GM19193 (cell line): ENCODE measurements around the gene ECSIT.
A peak's percentile ranks its signal among the peaks of the same experiment; 100 is the strongest.

Experiments used
- POLR2A ChIP-seq: IDR thresholded peaks from 4 replicates; pipeline ENCODE4 v1.6.1; 2011; ENCODE audit not compliant: insufficient read depth, insufficient read length; ENCODE audit errors: extremely low read depth

ECSIT gene

GRCh38 chr19:11552666-11553372 lies 23.9 kb upstream of the ECSIT start:
- TF ChIP-seq POLR2A: no peak

DNA sequence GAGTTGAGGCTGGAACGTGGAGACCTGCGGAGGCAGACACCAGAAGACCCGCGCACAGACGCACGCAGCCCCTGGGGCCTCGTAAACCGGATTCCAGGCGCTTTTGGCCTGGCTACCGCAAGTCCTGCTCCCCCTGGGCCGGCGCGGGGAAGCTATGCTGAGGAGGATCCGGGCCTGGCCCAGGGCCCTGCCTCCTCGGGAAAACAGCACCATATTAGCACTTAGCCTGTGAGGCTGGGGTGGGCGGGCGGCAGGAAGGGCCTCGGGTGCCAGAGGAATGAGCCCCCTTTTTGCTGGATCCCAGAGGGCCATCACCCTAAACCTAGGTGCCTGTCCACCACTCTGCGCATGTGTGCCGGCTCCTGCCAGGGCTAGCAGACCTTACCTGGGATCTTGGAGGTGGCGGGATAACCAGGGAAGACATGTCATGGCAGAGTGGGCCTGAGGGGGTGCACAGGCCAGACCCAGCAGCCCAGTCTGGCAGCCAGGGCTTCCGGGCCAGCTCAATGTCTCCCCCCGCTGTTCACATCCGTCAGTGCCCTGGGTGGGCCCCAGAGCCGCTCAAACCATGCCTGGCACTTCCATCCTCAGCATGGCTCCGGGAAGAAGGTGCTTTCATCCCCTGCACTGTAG lies 22.8 kb upstream of the ECSIT start:
- TF ChIP-seq POLR2A: peak; percentile 25

DNA sequence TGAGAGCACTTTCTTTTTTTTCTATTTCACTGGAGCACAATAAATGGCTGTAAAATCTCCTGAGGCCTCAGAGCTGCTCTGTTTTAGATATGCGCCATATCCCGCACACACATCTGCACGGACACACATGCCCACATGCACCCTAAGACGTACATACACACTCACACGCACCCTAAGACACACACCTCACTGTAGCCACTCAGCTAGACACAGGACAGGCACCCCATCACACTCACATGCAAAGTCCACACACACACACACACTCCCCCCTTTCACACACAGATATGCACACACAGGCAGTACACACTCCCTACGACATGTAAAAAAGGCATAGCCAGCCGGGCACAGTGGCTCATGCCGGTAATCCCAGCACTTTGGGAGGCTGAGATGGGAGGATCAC lies 21.3 kb upstream of the ECSIT start:
- TF ChIP-seq POLR2A: no peak

- no peak for TF ChIP-seq POLR2A
These were observed 20.5 kb upstream of the ECSIT start for GRCh38 chr19:11549386-11549953.

- TF ChIP-seq POLR2A: no peak
These were observed 19.2 kb upstream of the ECSIT start for GRCh38 chr19:11547929-11548700.

DNA sequence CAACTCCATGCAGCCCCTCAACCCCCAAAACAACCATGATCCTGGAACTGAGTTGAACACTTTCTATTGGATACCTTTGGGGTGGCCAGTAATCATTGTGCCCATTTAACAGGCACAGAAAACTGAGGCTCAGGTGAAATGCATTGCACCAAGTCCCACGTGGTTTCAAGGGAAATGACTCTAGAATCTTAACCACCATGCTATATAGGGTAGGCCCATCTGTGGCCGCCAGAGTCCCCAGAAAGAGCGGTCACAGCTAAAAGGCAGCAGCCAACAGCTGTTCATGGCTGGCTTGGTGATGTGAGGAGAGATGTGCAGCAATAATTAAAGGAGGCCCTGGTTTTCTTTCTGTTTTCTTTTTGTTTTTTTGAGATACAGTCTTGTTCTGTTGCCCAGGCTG lies 12.3 kb upstream of the ECSIT start:
- TF ChIP-seq POLR2A: no peak

DNA sequence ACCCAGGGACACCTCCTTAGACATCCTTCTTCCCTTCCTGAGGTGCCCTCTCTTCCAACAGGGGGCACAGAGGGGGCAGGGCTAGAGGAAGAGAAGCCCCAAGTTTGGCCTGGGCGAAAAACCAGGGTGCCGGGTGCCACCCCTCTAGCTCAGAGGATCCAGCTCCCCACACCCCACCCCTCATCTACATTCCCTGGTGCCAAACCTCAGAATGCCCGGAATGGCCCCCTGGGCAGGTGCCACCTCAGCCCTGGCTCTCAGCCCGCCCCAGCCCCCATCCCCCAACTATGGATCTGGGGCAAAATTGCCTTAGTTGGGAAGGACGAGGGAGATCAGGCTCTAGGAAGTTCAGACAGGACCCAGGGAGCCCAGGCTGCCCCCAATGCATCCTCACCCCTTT lies 11.7 kb upstream of the ECSIT start:
- TF ChIP-seq POLR2A: no peak

GRCh38 chr19:11539495-11540365 lies 10.8 kb upstream of the ECSIT start:
- no peak for TF ChIP-seq POLR2A

DNA sequence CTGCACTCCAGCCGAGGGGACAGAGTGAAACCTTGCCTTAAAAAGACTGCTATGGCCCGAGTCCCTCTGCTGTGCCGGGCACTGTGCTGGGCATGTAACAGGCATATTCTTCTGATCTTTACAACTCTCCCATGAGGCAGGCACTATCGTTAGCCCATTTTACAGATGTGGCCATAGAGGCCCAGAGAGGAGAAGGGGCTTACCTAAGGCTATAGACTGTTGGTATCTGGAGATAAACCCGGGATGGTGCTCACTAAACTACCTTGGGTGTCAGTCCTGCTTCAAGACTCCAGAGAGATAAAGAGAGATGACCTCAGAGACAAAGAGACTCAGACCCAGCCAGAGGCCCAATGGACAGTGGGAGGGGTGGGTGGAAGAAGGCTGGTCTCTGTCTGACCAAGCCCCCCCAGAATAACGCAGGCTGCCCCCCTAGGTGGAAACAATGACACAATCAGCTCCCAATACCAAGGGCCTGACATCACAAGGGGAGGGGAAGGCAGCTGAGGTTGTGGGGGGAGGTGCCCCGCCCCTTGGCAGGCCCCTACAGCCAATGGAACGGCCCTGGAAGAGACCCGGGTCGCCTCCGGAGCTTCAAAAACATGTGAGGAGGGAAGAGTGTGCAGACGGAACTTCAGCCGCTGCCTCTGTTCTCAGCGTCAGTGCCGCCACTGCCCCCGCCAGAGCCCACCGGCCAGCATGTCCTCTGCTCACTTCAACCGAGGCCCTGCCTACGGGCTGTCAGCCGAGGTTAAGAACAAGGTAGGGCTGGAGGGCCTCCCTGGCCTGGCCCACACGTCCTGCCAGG lies 9.5 kb upstream of the ECSIT start, which contains the start of gene CNN1:
CNN1 (plus strand) TSS at position 620 of the 805 bp plus-strand sequence; CDS start at position 697, 77 bp downstream.
- TF ChIP-seq POLR2A: no peak

DNA sequence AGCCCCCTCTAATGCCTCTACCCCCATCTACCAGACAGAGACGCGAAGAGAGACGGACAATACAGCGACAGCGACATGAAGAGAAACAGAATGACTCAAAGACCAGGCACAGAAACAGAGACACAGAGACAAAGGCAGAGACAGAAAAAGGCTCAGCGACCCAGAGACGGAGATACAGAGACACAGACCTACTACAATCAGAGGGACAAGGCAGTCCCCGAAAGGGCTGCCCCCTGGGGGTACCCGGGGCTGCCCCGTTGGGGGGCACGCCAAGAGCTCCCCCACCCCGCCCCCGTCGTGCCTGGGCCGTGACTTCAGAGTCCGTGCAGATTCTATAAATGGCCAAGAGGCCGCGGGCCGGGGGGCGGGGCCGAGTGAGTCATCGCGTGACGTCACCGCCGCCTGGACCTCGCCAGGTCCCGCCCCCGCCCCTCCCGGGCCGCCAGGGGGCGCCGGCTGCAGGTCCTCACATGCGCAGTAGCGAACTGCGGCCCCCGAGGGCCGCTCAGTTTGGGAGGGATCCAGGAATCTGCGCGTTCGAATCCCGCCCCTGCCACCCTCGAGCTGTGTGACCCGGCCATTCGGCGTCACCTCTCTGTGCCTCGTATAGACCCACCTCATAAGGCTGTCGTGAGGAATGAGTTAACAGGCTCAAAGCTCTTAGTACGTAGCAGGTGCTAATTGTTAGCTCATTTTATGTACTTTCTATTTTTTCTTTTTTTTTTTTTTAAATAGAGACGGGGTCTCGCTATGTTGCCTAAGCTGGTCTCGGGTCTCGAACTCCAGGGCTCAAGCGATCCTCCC lies 7.1 kb upstream of the ECSIT start:
- peak; percentile 41 for TF ChIP-seq POLR2A

DNA sequence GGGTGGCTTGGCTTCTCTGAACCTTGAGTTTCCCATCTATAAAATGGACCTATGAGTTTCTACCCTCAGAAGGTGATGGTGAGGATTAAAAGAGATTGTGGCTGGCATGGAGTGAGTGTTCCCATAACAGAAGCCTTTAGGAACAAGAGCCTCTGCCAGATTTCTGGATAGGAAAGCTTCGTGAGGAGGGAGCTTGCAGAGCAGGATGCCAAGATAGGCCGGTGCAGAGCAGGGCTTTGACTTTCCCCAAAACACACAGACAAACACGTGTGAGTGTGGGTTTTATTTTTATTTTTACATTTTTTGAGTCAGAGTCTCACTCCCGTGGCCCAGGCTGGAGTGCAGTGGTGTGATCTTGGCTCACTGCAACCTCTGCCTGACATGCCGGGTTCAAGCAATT lies 6.0 kb upstream of the ECSIT start:
- TF ChIP-seq POLR2A: no peak

DNA sequence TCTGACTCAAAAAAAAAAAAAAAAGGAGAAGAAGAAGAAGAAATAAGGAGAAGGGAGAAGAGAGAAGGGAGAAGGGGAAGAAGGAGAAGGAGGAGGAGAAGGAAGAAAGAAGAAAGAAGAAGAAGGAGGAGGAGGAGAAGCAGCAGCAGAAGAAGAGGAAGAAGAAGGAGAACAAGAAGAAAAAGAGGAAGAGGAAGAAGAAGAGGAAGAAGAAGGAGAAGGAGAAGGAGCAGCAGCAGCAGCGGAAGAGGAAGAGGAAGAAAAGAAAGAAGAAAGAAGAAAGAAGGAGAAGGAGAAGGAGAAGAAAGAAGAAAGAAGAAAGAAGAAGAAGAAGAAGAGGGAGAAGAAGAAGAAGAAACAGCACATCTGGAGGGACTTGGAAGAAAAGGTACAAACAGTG lies 5.6 kb upstream of the ECSIT start:
- no peak for TF ChIP-seq POLR2A

DNA sequence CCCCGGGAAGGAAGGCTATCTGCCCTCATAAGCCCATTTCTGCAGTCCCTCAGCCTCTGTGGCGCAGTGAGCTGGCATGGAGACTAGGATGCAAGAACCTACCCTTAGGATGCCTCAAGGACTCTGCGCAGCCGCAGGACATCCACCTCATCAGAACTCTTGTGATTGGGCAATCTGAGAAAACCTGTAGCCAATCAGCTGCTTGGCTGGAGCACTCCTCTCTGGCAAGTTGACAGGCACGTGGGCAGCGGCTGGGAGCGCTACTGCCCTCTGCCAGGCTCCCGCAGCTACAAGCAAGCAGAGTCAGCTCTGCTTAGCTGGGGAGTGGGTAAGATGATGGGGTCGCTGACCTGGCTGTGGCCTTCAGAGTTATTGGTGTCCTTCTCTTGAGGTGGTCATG lies 1.5 kb upstream of the ECSIT start:
- no peak for TF ChIP-seq POLR2A
